Astrocyte (in vitro differentiated cells and primary cell): ENCODE measurements around the gene TCEANC2. TPM values are rescaled to one million over a fixed set of nuclear protein-coding genes. Genes with fewer than 3 reads are reported as not detected.

Experiments used
- DNase-seq: peaks from one replicate; pipeline ENCODE4 v3.0.0-alpha.2; 2010; ENCODE audit warnings: low read depth
- FAIRE-seq: peaks from 2 replicates; lab custom pipeline; 2011; peaks lifted over from hg19 to GRCh38; lab: Jason Lieb, UNC
- H2AFZ ChIP-seq: 2 replicates; pipeline ENCODE4 v1.6.0; 2012; ENCODE audit warnings: low read depth, low read length, inconsistent platforms
- H3K27ac ChIP-seq: 2 replicates; pipeline ENCODE4 v1.5.1; 2011; ENCODE audit warnings: low read depth, low read length, inconsistent platforms
- H3K27me3 ChIP-seq: 2 replicates; pipeline ENCODE4 v1.6.0; 2011; ENCODE audit warnings: low read length, inconsistent platforms; ENCODE audit not compliant: insufficient read depth
- H3K36me3 ChIP-seq: 2 replicates; pipeline ENCODE4 v1.5.1; 2011; ENCODE audit warnings: low read length, inconsistent platforms; ENCODE audit not compliant: insufficient read depth
- H3K4me1 ChIP-seq: 2 replicates; pipeline ENCODE4 v1.5.1; 2011; ENCODE audit warnings: low read length, inconsistent platforms; ENCODE audit not compliant: insufficient read depth
- H3K4me2 ChIP-seq: 2 replicates; pipeline ENCODE4 v1.6.0; 2012; ENCODE audit warnings: low read length, inconsistent platforms
- H3K4me3 ChIP-seq: 2 replicates; pipeline ENCODE4 v1.5.1; 2011; ENCODE audit warnings: low read depth, mild to moderate bottlenecking, low read length, inconsistent platforms; ENCODE audit not compliant: insufficient read depth
- H3K79me2 ChIP-seq: 2 replicates; pipeline ENCODE4 v1.6.0; 2012; ENCODE audit warnings: mild to moderate bottlenecking, low read length, inconsistent platforms; ENCODE audit not compliant: insufficient read depth
- H3K9ac ChIP-seq: 2 replicates; pipeline ENCODE4 v1.6.0; 2012; ENCODE audit warnings: mild to moderate bottlenecking, low read length, inconsistent platforms
- H3K9me3 ChIP-seq: 2 replicates; pipeline ENCODE4 v1.5.1; 2012; ENCODE audit warnings: low read depth, mild to moderate bottlenecking, low read length, inconsistent platforms; ENCODE audit not compliant: insufficient read depth
- H4K20me1 ChIP-seq: 2 replicates; pipeline ENCODE4 v1.6.0; 2012; ENCODE audit warnings: low read length, inconsistent platforms; ENCODE audit not compliant: insufficient read depth
- H3K27ac Mint-ChIP-seq: one replicate; pipeline ENCODE4 v1.8.0; 2021; ENCODE audit warnings: mild to moderate bottlenecking, mixed read lengths; ENCODE audit not compliant: unreplicated experiment
- H3K27me3 Mint-ChIP-seq: one replicate; pipeline ENCODE4 v1.8.0; 2021; ENCODE audit warnings: low read depth, mixed read lengths; ENCODE audit not compliant: unreplicated experiment
- H3K36me3 Mint-ChIP-seq: one replicate; pipeline ENCODE4 v1.8.0; 2021; ENCODE audit warnings: low read depth, mixed read lengths; ENCODE audit not compliant: unreplicated experiment
- H3K4me1 Mint-ChIP-seq: one replicate; pipeline ENCODE4 v1.8.0; 2021; ENCODE audit warnings: low read depth, mixed read lengths; ENCODE audit not compliant: unreplicated experiment
- H3K4me3 Mint-ChIP-seq: one replicate; pipeline ENCODE4 v1.8.0; 2021; ENCODE audit warnings: mild to moderate bottlenecking, moderate library complexity, mixed read lengths; ENCODE audit not compliant: unreplicated experiment
- H3K9me3 Mint-ChIP-seq: one replicate; pipeline ENCODE4 v1.8.0; 2021; ENCODE audit warnings: mild to moderate bottlenecking, mixed read lengths; ENCODE audit not compliant: unreplicated experiment
- CTCF ChIP-seq: IDR thresholded peaks from 2 replicates; pipeline ENCODE4 v1.5.1; 2011; ENCODE audit warnings: low read depth, mild to moderate bottlenecking, inconsistent platforms, low read length, moderate library complexity; ENCODE audit not compliant: insufficient read depth
- EZH2 ChIP-seq: IDR thresholded peaks from 2 replicates; pipeline ENCODE4 v1.6.1; 2012; ENCODE audit warnings: mild to moderate bottlenecking, low read length, inconsistent platforms; ENCODE audit not compliant: insufficient read depth
- total RNA-seq: library from RNA; stranded (reverse); gene quantifications from 2 replicates; pipeline ENCODE4 v1.2.1, GENCODE V29; 2021

Gene TCEANC2
- total RNA-seq, 1 donor from 2014 or later: 4.6 TPM

GRCh38 chr1:54081306-54082270 lies 28.2 kb downstream of the TCEANC2 start:
- no peak overlapping the region for H3K4me3 Mint-ChIP-seq
- H3K4me1 Mint-ChIP-seq: no peaks in the 10 kb centered on the region
- Histone ChIP-seq H2AFZ (no peak overlapping the region), H3K79me2 (no peaks in the 10 kb centered on the region), H3K36me3 (no peaks in the 10 kb centered on the region), H3K4me1 (no peaks in the 10 kb centered on the region), H3K9ac (no peak overlapping the region), H3K27ac (no peak overlapping the region), H4K20me1 (no peaks in the 10 kb centered on the region), H3K9me3 (no peaks in the 10 kb centered on the region), H3K27me3 (no peaks in the 10 kb centered on the region), H3K4me2 (no peak overlapping the region), H3K4me3 (no peak overlapping the region)
- no peaks in the 10 kb centered on the region for H3K9me3 Mint-ChIP-seq
- TF ChIP-seq CTCF (peak; percentile 62), EZH2 (no peak)
- H3K27ac Mint-ChIP-seq: no peak overlapping the region
- FAIRE-seq (no peak), DNase-seq (peak; percentile 26)
- no peaks in the 10 kb centered on the region for H3K27me3 Mint-ChIP-seq
- H3K36me3 Mint-ChIP-seq: peaks cover 4% of the 10 kb centered on the region

GRCh38 chr1:54084794-54085193 lies 31.4 kb downstream of the TCEANC2 start:
- Mint-ChIP-seq H3K27me3 (no peaks in the 10 kb centered on the region), H3K4me1 (no peaks in the 10 kb centered on the region), H3K4me3 (no peak overlapping the region), H3K27ac (no peak overlapping the region), H3K9me3 (no peaks in the 10 kb centered on the region), H3K36me3 (no peaks in the 10 kb centered on the region)
- Histone ChIP-seq H4K20me1 (no peaks in the 10 kb centered on the region), H3K9me3 (no peaks in the 10 kb centered on the region), H3K9ac (no peak overlapping the region), H3K4me1 (no peaks in the 10 kb centered on the region), H3K27me3 (no peaks in the 10 kb centered on the region), H3K27ac (no peak overlapping the region), H2AFZ (no peak overlapping the region), H3K79me2 (no peaks in the 10 kb centered on the region), H3K36me3 (no peaks in the 10 kb centered on the region), H3K4me2 (no peak overlapping the region), H3K4me3 (no peak overlapping the region)
- DNase-seq: no peak
- TF ChIP-seq CTCF: no peak
- no peak for TF ChIP-seq EZH2
- no peak for FAIRE-seq

DNA sequence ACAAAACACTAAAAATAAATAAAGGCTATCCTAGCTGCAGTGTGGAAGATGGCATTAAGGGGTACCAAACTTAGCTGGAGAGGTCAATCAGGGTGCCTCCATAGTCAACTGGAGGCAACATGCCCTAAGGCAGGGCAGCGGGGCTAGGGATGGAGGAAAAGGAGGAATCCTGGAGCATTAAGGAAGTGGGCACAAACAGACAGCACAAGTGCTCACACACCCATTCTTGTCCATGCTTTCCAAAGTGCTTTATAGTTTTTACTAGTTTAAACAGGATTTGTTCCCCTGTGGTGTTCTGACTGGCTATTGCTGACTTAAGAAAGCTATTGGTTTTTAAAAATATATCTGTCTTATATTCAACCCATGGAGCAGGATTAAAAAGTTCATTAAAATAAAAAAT lies 33.3 kb downstream of the TCEANC2 start:
- Mint-ChIP-seq H3K9me3 (no peaks in the 10 kb centered on the region), H3K27me3 (no peaks in the 10 kb centered on the region), H3K36me3 (no peaks in the 10 kb centered on the region), H3K4me1 (no peaks in the 10 kb centered on the region), H3K27ac (no peak overlapping the region), H3K4me3 (no peak overlapping the region)
- no peaks in the 10 kb centered on the region for H4K20me1 ChIP-seq
- no peaks in the 10 kb centered on the region for H3K27me3 ChIP-seq
- no peak overlapping the region for H2AFZ ChIP-seq
- no peaks in the 10 kb centered on the region for H3K79me2 ChIP-seq
- FAIRE-seq: no peak
- DNase-seq: no peak
- no peaks in the 10 kb centered on the region for H3K36me3 ChIP-seq
- H3K4me3 ChIP-seq: no peak overlapping the region
- no peaks in the 10 kb centered on the region for H3K9me3 ChIP-seq
- no peak overlapping the region for H3K9ac ChIP-seq
- no peak overlapping the region for H3K27ac ChIP-seq
- no peak overlapping the region for H3K4me2 ChIP-seq
- TF ChIP-seq CTCF (no peak), EZH2 (no peak)
- H3K4me1 ChIP-seq: no peaks in the 10 kb centered on the region
